Ascending aorta (tissue), 2 donors: ENCODE data around the gene CD44. TPM values are rescaled to one million over a fixed set of nuclear protein-coding genes. Genes with fewer than 3 reads are reported as not detected.

Experiments
- DNase-seq, 2 donors: peaks; one replicate each; pipeline ENCODE4 v3.0.0-alpha.2; 2019; ENCODE audit warnings: low spot score in 2 of 2
- H3K27ac ChIP-seq, 2 donors: fragments of 200-600 bp; sonication (generic); one replicate each; pipeline ENCODE4 v1.5.1; 2016 to 2017; ENCODE audit warnings: mild to moderate bottlenecking in 1 of 2
- H3K27me3 ChIP-seq: fragments of 200-600 bp; sonication (generic); one replicate; pipeline ENCODE4 v1.5.1; 2017
- H3K36me3 ChIP-seq, 2 donors: fragments of 200-600 bp; sonication (generic); one replicate each; pipeline ENCODE4 v1.5.1; 2016
- H3K4me1 ChIP-seq, 2 donors: fragments of 200-600 bp; sonication (generic); one replicate each; pipeline ENCODE4 v1.5.1; 2016 to 2017; ENCODE audit warnings: mild to moderate bottlenecking in 1 of 2
- H3K4me3 ChIP-seq, 2 donors: fragments of 200-600 bp; sonication (generic); one replicate each; pipeline ENCODE4 v1.5.1; 2016 to 2017; ENCODE audit warnings: mild to moderate bottlenecking in 1 of 2
- H3K9me3 ChIP-seq, 2 donors: fragments of 200-600 bp; sonication (generic); one replicate each; pipeline ENCODE4 v1.5.1; 2016
- CTCF ChIP-seq, 3 experiments: fragments of 200-600 bp in 2 of 3; fragments of 450-650 bp in 1 of 3; sonication (generic) in 2 of 3; IDR thresholded peaks; one replicate each; pipeline ENCODE4 v1.5.1; 2016 to 2019; ENCODE audit warnings: antibody characterized with exemption in 3 of 3, mild to moderate bottlenecking in 1 of 3, moderate library complexity in 1 of 3
- intact Hi-C: fragments of 100-400 bp; cut with DNase I; formaldehyde crosslinking; loops from one replicate; pipeline ENCODE4 v1.15.1; 2023
- total RNA-seq: library from RNA; depleted of rRNA; stranded (reverse); fragments of >200 nt; gene quantifications from one replicate; pipeline ENCODE4 v1.1.0, GENCODE V29; 2016

The CD44 gene
- total RNA-seq, 1 donor from 2014 or later: 188 TPM

- Histone ChIP-seq H3K27ac (peak overlapping the region; percentile 20 to 51), H3K4me3 (peak overlapping the region in 1 of 2 donors; percentile 23), H3K4me1 (peaks cover 5 to 21% of the 10 kb centered on the region in 2 donors), H3K9me3 (no peaks in the 10 kb centered on the region), H3K36me3 (no peaks in the 10 kb centered on the region), H3K27me3 (no peaks in the 10 kb centered on the region)
- TF ChIP-seq CTCF (IDR thresholded peaks at IDR 0.05): no peak
- peak in 1 of 2 donors; percentile 78 for DNase-seq
- intact Hi-C loops: loop anchor here (2.0 to 5.0 kb wide), 2 partner anchors 14 to 107 kb away; no protein-coding TSS in a partner anchor
These were observed 121.5 kb downstream of the CD44 start for GRCh38 chr11:35260342-35260985.

- DNase-seq: no peak
- no peak for TF ChIP-seq CTCF (IDR thresholded peaks at IDR 0.05)
- H3K27me3 ChIP-seq: no peaks in the 10 kb centered on the region
- H3K27ac ChIP-seq: peak overlapping the region; percentile 20 to 51
- intact Hi-C loops: loop anchor here (2.0 to 5.0 kb wide), 2 partner anchors 14 to 106 kb away; no protein-coding TSS in a partner anchor
- H3K4me3 ChIP-seq: no peak overlapping the region
- no peaks in the 10 kb centered on the region for H3K9me3 ChIP-seq
- H3K4me1 ChIP-seq: peaks cover 5 to 14% of the 10 kb centered on the region in 2 donors
- no peaks in the 10 kb centered on the region for H3K36me3 ChIP-seq
These were observed 122.2 kb downstream of the CD44 start for GRCh38 chr11:35261197-35261596.

- DNase-seq: no peak
- TF ChIP-seq CTCF (IDR thresholded peaks at IDR 0.05): no peak
- no peaks in the 10 kb centered on the region for H3K9me3 ChIP-seq
- H3K4me1 ChIP-seq: peaks cover 0 to 6% of the 10 kb centered on the region in 2 donors
- intact Hi-C loops: loop anchor here (5.0 kb wide), 1 partner anchor 105 kb away; no protein-coding TSS in a partner anchor
- H3K27ac ChIP-seq: no peak overlapping the region
- no peak overlapping the region for H3K4me3 ChIP-seq
- H3K36me3 ChIP-seq: no peaks in the 10 kb centered on the region
- H3K27me3 ChIP-seq: no peaks in the 10 kb centered on the region
These were observed 123.1 kb downstream of the CD44 start for GRCh38 chr11:35262056-35262455.

GRCh38 chr11:35262735-35263134, 123.8 kb downstream of the CD44 start:
- H3K27me3 ChIP-seq: no peaks in the 10 kb centered on the region
- H3K27ac ChIP-seq: no peak overlapping the region
- peaks cover 0 to 2% of the 10 kb centered on the region in 2 donors for H3K4me1 ChIP-seq
- DNase-seq: no peak
- intact Hi-C loops: loop anchor here (5.0 kb wide), 1 partner anchor 105 kb away; no protein-coding TSS in a partner anchor
- H3K36me3 ChIP-seq: no peaks in the 10 kb centered on the region
- no peak overlapping the region for H3K4me3 ChIP-seq
- no peak for TF ChIP-seq CTCF (IDR thresholded peaks at IDR 0.05)
- H3K9me3 ChIP-seq: no peaks in the 10 kb centered on the region

GRCh38 chr11:35265755-35266454, 126.9 kb downstream of the CD44 start:
- no peak overlapping the region for H3K4me3 ChIP-seq
- no peaks in the 10 kb centered on the region for H3K27me3 ChIP-seq
- H3K27ac ChIP-seq: no peak overlapping the region
- intact Hi-C loops: no loop called here
- DNase-seq: no peak
- no peak for TF ChIP-seq CTCF (IDR thresholded peaks at IDR 0.05)
- peaks cover 0 to 1% of the 10 kb centered on the region in 2 donors for H3K4me1 ChIP-seq
- H3K36me3 ChIP-seq: no peaks in the 10 kb centered on the region
- H3K9me3 ChIP-seq: no peaks in the 10 kb centered on the region
